Upper lobe of left lung (tissue), 6 donors: ENCODE data around the gene CLSTN1. TPM values are rescaled to one million over a fixed set of nuclear protein-coding genes. Genes with fewer than 3 reads are reported as not detected.

Experiments used
- ATAC-seq, 2 donors: fragments of 200-7000 bp; cut with Tn5 transposase; one replicate each; pipeline ENCODE4 v1.9.1; 2022; ENCODE audit warnings: mild to moderate bottlenecking in 2 of 2, moderate library complexity in 2 of 2; ENCODE audit not compliant: low FRiP score in 2 of 2
- DNase-seq, 2 donors: peaks; one replicate each; pipeline ENCODE4 v3.0.0-alpha.2; 2019 to 2020
- H3K27ac ChIP-seq, 4 donors: fragments of 200-600 bp; sonication (generic); one replicate each; pipeline ENCODE4 v1.5.1; 2016 to 2019
- H3K27me3 ChIP-seq, 4 donors: fragments of 200-600 bp; sonication (generic); one replicate each; pipeline ENCODE4 v1.5.1; 2017 to 2019
- H3K36me3 ChIP-seq, 4 donors: fragments of 200-600 bp; sonication (generic); one replicate each; pipeline ENCODE4 v1.5.1; 2016 to 2019
- H3K4me1 ChIP-seq, 4 donors: fragments of 200-600 bp; sonication (generic); one replicate each; pipeline ENCODE4 v1.5.1; 2018 to 2019
- H3K4me3 ChIP-seq, 4 donors: fragments of 200-600 bp; sonication (generic); one replicate each; pipeline ENCODE4 v1.5.1; 2017 to 2019; ENCODE audit warnings: mild to moderate bottlenecking in 2 of 4, moderate library complexity in 1 of 4
- H3K9me3 ChIP-seq, 4 donors: fragments of 200-600 bp; sonication (generic); one replicate each; pipeline ENCODE4 v1.5.1; 2018 to 2019
- EP300 ChIP-seq, 4 donors: sonication (generic); formaldehyde crosslinking; IDR thresholded peaks; one replicate each; pipeline ENCODE4 v1.5.1; 2017; ENCODE audit warnings: antibody characterized with exemption in 4 of 4, control low read depth in 2 of 4
- POLR2A ChIP-seq, 4 donors: fragments of 450-650 bp; IDR thresholded peaks; one replicate each; pipeline ENCODE4 v1.5.1; 2016 to 2017; ENCODE audit warnings: antibody characterized with exemption in 4 of 4, mild to moderate bottlenecking in 2 of 4
- POLR2AphosphoS5 ChIP-seq, 2 donors: sonication (generic); formaldehyde crosslinking; IDR thresholded peaks; one replicate each; pipeline ENCODE4 v1.5.1; 2017; ENCODE audit warnings: antibody characterized with exemption in 2 of 2
- WGBS, 2 donors: methylation state at CpG; one replicate each; pipeline ENCODE4 v1.1.5; 2017 to 2018; 5-methylcytosine and 5-hydroxymethylcytosine counted together
- total RNA-seq, 6 donors: library from RNA; depleted of rRNA in 4 of 6; stranded (reverse); fragments of >200 nt in 4 of 6; gene quantifications; one replicate each; pipeline versions ENCODE4 v1.1.0 to v1.2.1, GENCODE V29; 2016 to 2021
- TF ChIP-seq, protein P1 (sequence below), 6 experiments: fragments of 450-650 bp in 4 of 6; fragments of 200-600 bp in 2 of 6; sonication (generic) in 2 of 6; IDR thresholded peaks; one replicate each; pipeline ENCODE4 v1.5.1; 2016 to 2019; ENCODE audit warnings: antibody characterized with exemption in 6 of 6
- donor health status: DM: no; HTN: no; CAD: no; lungs with moderate emphysema.
- donor health status: DM: no; HTN: yes; CAD: no; lungs with severe emphysema.

The CLSTN1 gene
- total RNA-seq, 6 donors from 2014 or later = 35.6 to 82.7 (median 59.5) TPM

DNA sequence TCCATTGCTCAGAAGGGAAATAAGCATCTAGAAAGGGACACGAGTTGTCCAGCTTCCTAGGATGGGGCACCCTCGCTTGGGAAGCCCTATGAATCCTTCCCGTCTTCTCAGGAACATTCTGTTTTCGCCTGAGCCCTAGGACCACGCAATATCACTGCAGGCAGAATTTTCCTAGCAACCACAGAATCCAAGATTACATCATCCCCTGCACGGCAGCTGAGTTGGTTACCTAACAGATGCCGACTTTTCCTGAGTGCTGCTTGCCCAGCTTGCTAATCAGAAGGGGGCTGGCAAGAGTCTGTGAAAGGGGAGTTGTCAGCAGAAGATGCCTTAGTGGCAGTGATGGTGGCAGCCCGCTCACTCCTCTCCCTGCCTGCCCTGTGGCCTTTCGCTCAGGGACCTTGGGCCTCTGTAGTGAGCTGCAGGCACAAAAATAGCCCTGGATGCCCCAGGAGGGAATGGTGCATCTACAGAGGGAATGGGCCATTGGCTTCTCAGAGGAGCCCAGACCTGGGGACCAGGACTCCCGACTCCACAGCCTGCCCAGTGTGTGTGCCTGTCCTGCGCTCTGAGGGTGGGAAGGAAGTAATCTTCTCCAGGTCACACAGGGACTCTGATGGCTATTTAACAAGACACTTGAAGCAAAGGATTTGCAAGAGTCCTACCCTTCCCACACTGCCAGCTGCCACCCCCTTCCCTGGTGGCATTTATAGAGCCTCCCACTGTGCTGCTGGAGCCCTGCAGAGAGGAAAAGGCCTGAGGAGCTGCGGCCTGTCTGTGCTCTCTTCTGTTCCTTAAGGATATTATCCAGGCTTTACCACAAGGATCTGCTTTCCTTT lies 28.9 kb upstream of the CLSTN1 start:
- Histone ChIP-seq H3K27ac (no peak overlapping the region), H3K36me3 (peaks cover 0 to 29% (median 17%) of the 10 kb centered on the region in 4 donors), H3K27me3 (no peaks in the 10 kb centered on the region), H3K9me3 (no peaks in the 10 kb centered on the region), H3K4me1 (no peaks in the 10 kb centered on the region), H3K4me3 (no peak overlapping the region)
- ATAC-seq (peak in 1 of 2 donors; percentile 63), DNase-seq (no peak)
- WGBS, 2 donors = 73 to 75% methylated on average over 9 to 12 of the region's 12 CpGs
- TF ChIP-seq POLR2A (IDR thresholded peaks at IDR 0.05) (no peak), EP300 (IDR thresholded peaks at IDR 0.05) (no peak), POLR2AphosphoS5 (IDR thresholded peaks at IDR 0.05) (no peak)
- TF ChIP-seq, protein P1, sequence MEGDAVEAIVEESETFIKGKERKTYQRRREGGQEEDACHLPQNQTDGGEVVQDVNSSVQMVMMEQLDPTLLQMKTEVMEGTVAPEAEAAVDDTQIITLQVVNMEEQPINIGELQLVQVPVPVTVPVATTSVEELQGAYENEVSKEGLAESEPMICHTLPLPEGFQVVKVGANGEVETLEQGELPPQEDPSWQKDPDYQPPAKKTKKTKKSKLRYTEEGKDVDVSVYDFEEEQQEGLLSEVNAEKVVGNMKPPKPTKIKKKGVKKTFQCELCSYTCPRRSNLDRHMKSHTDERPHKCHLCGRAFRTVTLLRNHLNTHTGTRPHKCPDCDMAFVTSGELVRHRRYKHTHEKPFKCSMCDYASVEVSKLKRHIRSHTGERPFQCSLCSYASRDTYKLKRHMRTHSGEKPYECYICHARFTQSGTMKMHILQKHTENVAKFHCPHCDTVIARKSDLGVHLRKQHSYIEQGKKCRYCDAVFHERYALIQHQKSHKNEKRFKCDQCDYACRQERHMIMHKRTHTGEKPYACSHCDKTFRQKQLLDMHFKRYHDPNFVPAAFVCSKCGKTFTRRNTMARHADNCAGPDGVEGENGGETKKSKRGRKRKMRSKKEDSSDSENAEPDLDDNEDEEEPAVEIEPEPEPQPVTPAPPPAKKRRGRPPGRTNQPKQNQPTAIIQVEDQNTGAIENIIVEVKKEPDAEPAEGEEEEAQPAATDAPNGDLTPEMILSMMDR (IDR thresholded peaks at IDR 0.05) = no peak

DNA sequence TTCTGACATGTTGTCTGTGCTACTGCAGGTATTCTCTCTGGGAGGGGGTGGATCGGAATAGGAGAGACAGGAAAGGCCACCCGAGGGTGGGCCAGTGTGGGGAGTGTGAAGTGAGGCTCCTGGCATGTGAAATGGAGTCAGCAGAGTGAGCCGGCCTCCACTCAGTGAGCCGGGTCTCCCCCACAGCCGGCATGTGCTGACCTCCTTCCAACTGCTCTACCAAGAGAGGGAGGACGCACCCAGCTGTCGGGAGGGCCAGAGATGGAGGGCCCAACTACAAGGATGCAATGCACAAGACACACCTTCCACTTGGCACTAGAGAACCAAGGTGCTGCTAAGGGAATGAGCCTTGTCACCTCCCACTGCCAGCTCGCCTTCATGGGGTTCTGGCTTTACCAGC lies 28.2 kb upstream of the CLSTN1 start:
- DNase-seq = no peak
- Histone ChIP-seq H3K4me3 (no peak overlapping the region), H3K36me3 (peaks cover 0 to 29% (median 15%) of the 10 kb centered on the region in 4 donors), H3K27me3 (no peaks in the 10 kb centered on the region), H3K27ac (no peak overlapping the region), H3K4me1 (no peaks in the 10 kb centered on the region), H3K9me3 (no peaks in the 10 kb centered on the region)
- TF ChIP-seq, protein P1 (IDR thresholded peaks at IDR 0.05) = no peak
- TF ChIP-seq POLR2AphosphoS5 (IDR thresholded peaks at IDR 0.05) = no peak
- no peak for TF ChIP-seq EP300 (IDR thresholded peaks at IDR 0.05)
- no peak for TF ChIP-seq POLR2A (IDR thresholded peaks at IDR 0.05)
- 85 to 93% methylated on average over 7 of the region's 8 CpGs for WGBS, 2 donors
- ATAC-seq = no peak

DNA sequence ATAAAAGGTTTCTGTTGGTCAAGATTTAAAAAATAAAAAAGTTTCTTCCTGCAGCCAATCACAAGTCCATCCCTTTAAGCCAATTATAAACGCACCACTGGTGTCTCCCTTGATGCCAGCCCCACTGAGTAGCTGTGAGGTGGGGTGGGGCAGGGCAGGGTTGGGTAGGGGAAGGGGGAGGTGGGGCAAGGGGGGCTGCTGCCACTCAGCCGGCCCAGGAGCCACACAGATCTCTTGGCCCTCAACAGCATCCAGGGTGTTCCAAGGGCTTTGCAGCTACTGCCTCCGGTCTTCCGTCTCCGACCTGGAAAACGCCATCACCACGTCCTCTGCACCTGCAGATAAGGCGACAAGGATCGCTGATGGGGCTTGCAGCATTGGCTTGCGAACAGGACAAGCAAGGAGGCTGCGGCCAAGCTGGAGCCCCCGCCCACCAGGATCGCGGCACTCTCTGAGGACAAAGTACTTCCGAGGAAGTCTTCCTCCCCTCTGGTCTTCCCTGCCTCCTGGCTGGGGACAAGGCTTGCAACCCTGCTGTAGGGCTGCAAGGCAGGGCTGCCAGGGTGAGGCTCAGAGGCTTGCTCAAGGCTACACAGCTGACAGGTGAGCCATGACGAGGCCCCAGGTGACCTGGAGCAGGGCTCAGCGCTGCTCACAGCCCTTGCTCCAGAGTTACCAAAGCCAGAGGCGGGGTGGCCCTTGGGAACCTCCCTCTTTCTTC lies 26.8 kb upstream of the CLSTN1 start:
- Histone ChIP-seq H3K36me3 (peaks cover 0 to 29% (median 15%) of the 10 kb centered on the region in 4 donors), H3K27ac (no peak overlapping the region), H3K27me3 (no peaks in the 10 kb centered on the region), H3K9me3 (no peaks in the 10 kb centered on the region), H3K4me1 (no peaks in the 10 kb centered on the region), H3K4me3 (no peak overlapping the region)
- no peak for TF ChIP-seq POLR2A (IDR thresholded peaks at IDR 0.05)
- TF ChIP-seq POLR2AphosphoS5 (IDR thresholded peaks at IDR 0.05) = no peak
- WGBS, 2 donors = 73 to 80% methylated on average over 9 to 18 of the region's 18 CpGs
- ATAC-seq = no peak
- peak in 1 of 2 donors; percentile 59 for DNase-seq

DNA sequence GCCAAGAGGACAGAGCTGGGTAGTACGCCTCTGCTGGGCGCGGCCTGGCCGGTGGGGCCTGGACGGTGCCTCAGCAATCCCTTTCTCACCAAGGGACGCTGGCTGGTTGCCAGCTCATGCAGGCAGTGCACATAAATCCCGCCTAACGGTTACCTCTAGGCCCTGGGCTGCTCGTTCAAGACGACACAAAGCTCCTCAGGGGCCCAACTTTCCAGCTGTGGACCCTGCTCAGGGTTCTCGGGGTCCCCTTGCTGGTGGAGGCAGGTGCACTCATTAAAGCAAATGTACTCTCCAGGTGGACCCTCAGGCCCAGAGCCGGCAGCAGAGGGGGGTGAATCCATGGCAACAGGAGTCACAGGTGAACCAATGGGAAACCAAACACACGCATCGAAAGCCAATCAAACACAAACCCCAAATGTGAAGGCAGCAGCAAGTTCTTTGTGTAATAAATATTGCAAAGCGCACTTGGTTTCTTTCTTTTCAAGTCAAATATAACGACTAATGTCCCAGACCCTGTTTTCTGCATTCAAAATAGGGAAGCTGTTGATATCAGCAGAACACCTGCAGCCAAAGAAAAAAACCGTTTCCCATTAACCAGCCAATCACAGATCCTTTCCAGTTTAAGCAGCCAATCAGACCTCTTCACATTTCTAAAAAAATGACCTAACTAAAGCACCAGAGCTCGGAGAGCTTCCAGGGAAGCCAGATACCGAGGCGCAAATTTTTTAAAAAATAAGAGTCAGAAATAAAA lies 26.1 kb upstream of the CLSTN1 start:
- H3K9me3 ChIP-seq = no peaks in the 10 kb centered on the region
- no peak for TF ChIP-seq POLR2AphosphoS5 (IDR thresholded peaks at IDR 0.05)
- TF ChIP-seq, protein P1 (IDR thresholded peaks at IDR 0.05) = no peak
- TF ChIP-seq POLR2A (IDR thresholded peaks at IDR 0.05) = no peak
- TF ChIP-seq EP300 (IDR thresholded peaks at IDR 0.05) = no peak
- no peaks in the 10 kb centered on the region for H3K4me1 ChIP-seq
- ATAC-seq (no peak), DNase-seq (peak in 1 of 2 donors; percentile 47)
- peaks cover 0 to 29% (median 15%) of the 10 kb centered on the region in 4 donors for H3K36me3 ChIP-seq
- H3K4me3 ChIP-seq = no peak overlapping the region
- WGBS, 2 donors = 74 to 91% methylated on average over 8 to 19 of the region's 20 CpGs
- H3K27me3 ChIP-seq = no peaks in the 10 kb centered on the region
- no peak overlapping the region for H3K27ac ChIP-seq

DNA sequence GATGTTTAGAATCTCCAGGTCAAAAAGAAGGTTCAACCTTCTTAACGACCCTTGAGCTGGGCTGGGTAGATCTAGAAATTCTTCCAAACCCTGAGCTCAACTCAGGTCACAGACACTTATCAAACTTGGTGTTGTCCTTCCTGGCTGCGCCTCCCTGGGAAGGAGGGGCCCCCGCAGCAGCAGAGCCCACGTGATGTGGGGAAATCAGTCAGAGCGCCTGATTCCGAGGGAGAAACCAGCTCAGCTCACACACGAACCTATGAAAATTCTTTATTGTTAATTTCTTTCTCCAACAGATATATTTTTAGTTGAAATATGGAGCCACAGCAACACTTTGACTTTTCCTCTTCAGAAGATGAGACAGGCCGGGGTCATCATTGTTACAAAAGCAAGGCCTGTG lies 24.3 kb upstream of the CLSTN1 start:
- TF ChIP-seq, protein P1 (IDR thresholded peaks at IDR 0.05) = no peak
- TF ChIP-seq POLR2AphosphoS5 (IDR thresholded peaks at IDR 0.05) (no peak), EP300 (IDR thresholded peaks at IDR 0.05) (no peak), POLR2A (IDR thresholded peaks at IDR 0.05) (no peak)

More for the DNA sequence above, 24.3 kb upstream of the CLSTN1 start:
- 51 to 55% methylated on average over 6 to 8 of the region's 8 CpGs for WGBS, 2 donors
- Histone ChIP-seq H3K4me1 (peaks cover 3 to 15% (median 5%) of the 10 kb centered on the region in 4 donors), H3K9me3 (no peaks in the 10 kb centered on the region), H3K27ac (no peak overlapping the region), H3K4me3 (no peak overlapping the region), H3K36me3 (peaks cover 0 to 26% (median 10%) of the 10 kb centered on the region in 4 donors), H3K27me3 (no peaks in the 10 kb centered on the region)
- DNase-seq = no peak
- no peak for ATAC-seq
